AG20443 (cell line): ENCODE data around the gene HEATR5A.
"Not testable (repeated sequence)": the region's sequence is repeated elsewhere in the genome, so short reads cannot be mapped to it uniquely, and the experiment has no call there.

Experiments
- DNase-seq: peaks from one replicate; pipeline ENCODE4 v3.0.0; 2012; ENCODE audit warnings: low spot score, mixed read lengths

The HEATR5A gene

DNA sequence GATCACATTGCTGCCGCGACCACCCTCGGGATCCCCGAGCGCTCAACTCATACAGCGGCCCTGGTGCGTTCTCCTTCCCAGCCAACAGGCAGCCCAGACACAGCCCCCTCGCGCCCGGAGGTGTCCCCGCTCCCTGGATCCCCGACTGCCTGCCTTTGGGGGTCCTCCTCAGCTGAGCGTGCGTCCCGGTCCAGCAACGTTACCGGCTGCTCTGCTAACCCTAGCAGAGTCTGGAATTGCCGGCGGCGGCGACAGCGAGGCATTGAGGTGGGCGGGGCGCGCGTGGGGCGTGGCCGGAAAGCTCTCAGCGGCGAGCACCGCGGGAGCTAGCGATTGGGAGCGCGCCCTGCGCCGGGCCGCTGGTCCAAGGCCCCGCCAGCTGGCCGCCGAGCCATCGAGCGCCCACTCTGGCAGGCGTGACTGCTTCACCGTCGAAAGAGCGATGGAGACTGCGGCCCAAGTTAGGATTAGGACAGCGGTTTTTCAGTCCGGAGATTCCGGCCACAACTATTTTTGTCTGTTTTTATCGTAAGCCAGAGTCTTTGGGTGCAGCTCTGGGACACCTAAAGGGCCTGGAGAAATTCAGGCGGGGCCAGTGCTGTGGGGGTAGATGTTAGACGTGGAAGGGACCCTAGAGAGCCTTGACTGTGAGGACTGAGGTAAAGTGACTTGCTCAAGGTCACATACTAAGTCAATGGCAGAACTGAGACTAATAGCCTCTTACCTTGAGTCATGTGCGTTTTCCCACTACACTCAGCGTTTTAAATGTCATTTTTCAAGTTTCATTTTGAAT is at the start of gene HEATR5A:
HEATR5A (minus strand) TSS at position 232 of the 793 bp plus-strand sequence. CDS start 17,575 bp downstream, outside the sequence.
- DNase-seq = peak; percentile 98

DNA sequence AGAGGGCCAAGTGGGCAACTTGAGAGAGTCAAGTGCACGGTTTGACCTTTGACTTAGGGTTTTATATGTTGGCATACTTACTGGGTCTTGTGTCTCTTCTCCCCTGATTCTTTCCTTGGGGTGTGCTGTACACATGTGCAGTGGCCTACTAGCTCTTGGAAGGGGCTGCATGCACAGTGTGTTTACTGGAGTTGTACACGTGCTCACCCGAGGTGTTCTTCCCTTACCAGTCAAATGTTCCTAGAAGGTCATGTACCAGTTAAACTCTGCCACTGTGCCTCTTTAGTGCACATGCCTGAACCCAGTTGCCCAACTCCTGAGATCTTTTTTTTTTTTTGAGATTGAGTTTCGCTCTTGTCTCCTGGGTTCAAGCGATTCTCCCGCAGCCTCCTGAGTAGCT is 46.2 kb upstream of the HEATR5A start:
- DNase-seq = no peak

DNA sequence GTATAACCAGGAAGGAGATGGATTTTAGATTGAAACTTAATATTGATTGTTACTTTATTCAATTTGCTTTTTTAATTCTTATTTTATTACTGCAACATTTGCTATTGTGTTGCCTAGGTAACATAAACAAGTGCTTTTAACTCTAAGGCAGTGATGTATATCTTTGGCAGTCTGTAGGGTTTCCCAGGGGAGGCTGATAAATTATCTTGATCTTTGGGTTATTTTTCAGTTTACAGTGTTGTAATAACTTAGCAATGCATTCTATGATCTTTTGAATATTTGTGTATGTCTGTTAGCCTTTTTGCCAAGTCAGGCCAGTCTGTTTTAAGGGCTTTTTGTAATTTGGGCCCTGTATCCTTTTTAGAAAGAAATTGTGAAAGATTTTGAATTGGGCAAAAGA is 44.8 kb upstream of the HEATR5A start:
- peak; percentile 19 for DNase-seq

- not testable (repeated sequence) for DNase-seq
These were observed 42.1 kb upstream of the HEATR5A start for GRCh38 chr14:31462450-31462849.

- DNase-seq = no peak
These were observed 41.2 kb upstream of the HEATR5A start for GRCh38 chr14:31461545-31461944.

- DNase-seq = no peak
These were observed 37.6 kb upstream of the HEATR5A start for GRCh38 chr14:31457665-31458659.

DNA sequence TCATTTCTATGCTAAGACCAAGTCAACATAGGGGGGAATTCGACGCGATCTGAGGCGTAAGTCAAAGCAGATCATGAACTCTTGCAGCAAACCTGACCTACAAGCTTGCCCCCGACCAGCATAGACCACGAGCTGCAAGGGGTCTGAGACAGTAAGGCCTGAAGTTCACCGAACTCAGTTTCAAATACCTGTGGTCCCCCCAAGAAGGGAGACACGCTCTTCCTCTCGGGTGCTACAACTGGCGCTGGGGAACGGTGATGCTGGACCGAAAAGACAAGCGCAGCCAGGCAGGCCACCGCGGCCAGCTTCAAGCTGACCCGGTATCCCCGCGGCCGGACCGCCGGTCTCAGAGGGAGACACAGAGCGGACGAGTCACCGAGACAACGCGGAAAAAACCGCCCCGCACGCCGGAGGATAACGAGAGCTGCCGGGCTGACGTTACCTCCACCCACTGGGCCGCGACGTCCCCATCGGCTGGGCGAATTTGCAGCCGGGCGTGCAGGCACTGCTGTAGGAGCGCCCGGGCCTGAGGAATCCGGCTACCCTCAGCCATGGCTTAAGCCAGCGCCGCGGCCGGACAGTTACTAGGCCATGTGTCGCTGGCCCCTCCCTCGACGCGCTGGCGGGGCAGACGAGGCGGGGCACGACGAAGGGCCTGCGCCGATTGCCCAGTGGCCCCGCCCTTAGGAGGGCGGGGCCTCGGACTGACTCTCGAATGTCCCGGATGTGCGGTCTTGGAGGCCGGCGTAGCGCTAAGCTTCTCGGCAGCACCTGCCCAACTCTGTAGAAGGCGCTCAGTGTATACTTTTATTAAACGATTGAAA is 36.7 kb upstream of the HEATR5A start, which contains the start of gene DTD2:
DTD2 (minus strand) TSS at position 666 of the 824 bp plus-strand sequence; CDS start at position 553, 113 bp downstream.
- peak; percentile 99 for DNase-seq

- DNase-seq = peak; percentile 52
These were observed 29.7 kb upstream of the HEATR5A start for GRCh38 chr14:31449971-31450610.

- DNase-seq = no peak
These were observed 28.8 kb upstream of the HEATR5A start for GRCh38 chr14:31449136-31449535.

DNA sequence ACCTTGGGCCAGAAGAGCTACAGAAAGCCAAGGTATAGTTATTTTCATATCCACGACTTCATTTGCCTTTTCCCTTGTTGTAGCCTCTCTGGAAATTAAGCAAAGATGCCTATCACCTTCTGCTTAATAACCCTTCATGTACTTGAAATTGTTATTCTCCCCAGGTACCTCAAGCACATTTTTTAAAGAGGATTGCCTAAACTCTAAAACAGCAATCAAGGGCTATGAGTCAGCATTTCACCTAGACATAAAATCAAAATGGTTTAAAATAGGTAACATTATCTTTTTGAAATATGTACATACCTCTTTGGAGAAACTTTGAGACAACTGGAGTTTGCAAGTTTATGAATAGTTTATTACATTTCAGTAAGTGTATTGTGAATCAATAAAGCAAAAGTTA is 25.4 kb upstream of the HEATR5A start:
- no peak for DNase-seq

- DNase-seq = no peak
These were observed 21.9 kb upstream of the HEATR5A start for GRCh38 chr14:31442284-31442683.

DNA sequence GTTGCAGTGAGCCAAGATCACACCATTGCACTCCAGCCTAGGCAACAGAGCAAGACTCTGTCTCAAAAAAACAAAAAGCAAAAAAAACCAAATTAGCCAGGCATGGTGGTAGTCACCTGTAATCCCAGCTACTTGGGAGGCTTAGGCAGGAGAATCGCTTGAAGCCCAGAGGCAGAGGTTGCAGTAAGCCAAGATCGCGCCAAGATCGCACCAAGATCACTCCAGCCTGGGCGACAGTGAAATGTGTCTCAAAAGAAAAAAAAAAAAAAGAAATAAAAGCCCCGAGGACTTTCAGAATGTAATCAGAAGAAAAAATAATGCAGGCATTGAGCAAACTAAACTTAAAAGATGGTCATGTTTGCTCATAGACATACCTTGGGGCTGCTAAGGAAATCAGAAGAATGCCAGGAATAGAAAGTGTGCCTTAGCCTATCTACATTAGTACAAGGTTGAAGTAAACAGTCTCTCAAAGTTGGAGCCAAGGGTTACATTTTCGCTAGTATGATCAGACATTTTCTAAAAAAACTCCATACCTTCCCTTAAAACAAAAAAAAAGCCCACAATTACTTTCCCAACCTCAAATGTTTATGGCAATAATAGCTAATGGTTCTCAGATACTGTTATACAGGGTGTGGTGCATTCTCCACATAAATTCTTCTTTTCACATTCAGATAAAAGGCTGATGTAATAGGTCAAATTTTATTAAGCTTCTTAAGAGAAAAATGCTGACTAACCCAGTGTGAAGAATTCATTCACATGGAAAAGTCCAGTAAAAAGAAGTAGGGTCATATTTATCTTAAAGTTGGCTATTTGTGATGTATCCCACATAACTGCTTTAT is 21.1 kb upstream of the HEATR5A start:
- peak; percentile 48 for DNase-seq

- no peak for DNase-seq
These were observed 19.9 kb upstream of the HEATR5A start for GRCh38 chr14:31440280-31440679.

- DNase-seq = peak; percentile 24
These were observed 19.2 kb upstream of the HEATR5A start for GRCh38 chr14:31439561-31439960.

DNA sequence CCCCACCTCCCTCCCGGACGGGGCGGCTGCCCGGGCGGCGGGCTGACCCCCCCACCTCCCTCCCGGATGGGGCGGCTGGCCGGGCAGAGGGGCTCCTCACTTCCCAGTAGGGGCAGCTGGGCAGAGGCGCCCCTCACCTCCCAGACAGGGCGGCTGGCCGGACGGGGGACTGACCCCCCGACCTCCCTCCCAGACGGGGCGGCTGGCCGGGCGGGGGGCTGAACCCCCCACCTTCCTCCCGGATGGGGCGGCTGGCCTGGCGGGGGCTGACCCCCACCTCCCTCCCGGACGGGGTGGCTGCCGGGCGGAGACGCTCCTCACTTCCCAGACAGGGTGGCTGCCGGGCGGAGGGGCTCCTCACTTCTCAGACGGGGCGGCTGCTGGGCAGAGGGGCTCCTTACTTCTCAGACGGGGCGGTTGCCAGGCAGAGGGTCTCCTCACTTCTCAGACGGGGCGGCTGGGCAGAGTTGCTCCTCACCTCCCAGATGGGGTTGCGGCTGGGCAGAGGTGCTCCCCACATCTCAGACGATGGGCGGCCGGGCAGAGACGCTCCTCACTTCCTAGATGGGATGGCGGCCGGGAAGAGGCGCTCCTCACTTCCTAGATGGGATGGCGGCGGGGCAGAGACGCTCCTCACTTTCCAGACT is 16.8 kb upstream of the HEATR5A start:
- DNase-seq = not testable (repeated sequence)

- DNase-seq = peak; percentile 60
These were observed 14.9 kb upstream of the HEATR5A start for GRCh38 chr14:31435276-31435675.

GRCh38 chr14:31430634-31431264 is 10.4 kb upstream of the HEATR5A start:
- DNase-seq = no peak

- DNase-seq = no peak
These were observed 9.4 kb upstream of the HEATR5A start for GRCh38 chr14:31429791-31430190.

DNA sequence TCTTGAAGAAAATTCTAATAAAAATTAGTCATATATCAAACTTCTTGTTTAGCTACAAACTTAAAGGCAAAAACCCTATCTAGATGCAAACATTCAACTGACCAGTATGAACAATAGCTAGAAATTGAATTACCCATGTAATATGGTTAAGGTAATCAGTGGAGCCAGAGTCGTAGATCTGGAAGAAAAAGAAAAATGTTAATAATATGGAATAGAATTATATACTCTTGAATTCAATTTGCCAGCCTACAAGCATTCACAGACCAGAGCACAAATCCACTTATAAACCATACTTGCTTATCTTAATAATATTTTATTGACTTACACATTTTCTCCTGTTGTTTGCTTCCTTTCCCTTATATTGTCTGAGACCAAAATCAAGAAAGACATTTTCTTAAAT is 7.7 kb upstream of the HEATR5A start:
- no peak for DNase-seq
